HEK293 (cell line): ENCODE data around the gene MAP1B.

Experiments used
- CTCF ChIA-PET: fragments of 350-600 bp; formaldehyde crosslinking; extraction: SDS; loops from one replicate; lab custom pipeline; 2021; ENCODE audit warnings: antibody characterized with exemption; lab: Yijun Ruan, JAX
- POLR2A ChIA-PET: fragments of 300-600 bp; formaldehyde crosslinking; extraction: SDS; loops from one replicate; lab custom pipeline; 2020; ENCODE audit warnings: antibody characterized with exemption, inconsistent platforms; lab: Yijun Ruan, JAX
- H3K27ac ChIP-seq: fragments of 200-500 bp; sonication (Bioruptor generic); 2 replicates; pipeline ENCODE4 v1.5.1; 2014; ENCODE audit warnings: low read depth, low read length, control low read depth, inconsistent platforms; ENCODE audit errors: extremely low read depth
- H3K36me3 ChIP-seq, 2 experiments: fragments of 200-500 bp in 1 of 2; sonication (Bioruptor generic) in 1 of 2; 1 replicate in 1 of 2; 2 replicates in 1 of 2; pipeline ENCODE4 v1.5.1; 2014 to 2017; ENCODE audit warnings: inconsistent platforms in 2 of 2, low read length in 2 of 2; ENCODE audit not compliant: control insufficient read depth in 2 of 2, insufficient read depth in 1 of 2
- H3K4me1 ChIP-seq: fragments of 200-500 bp; sonication (Bioruptor generic); 2 replicates; pipeline ENCODE4 v1.5.1; 2014; ENCODE audit warnings: mild to moderate bottlenecking, low read length, inconsistent platforms; ENCODE audit not compliant: control insufficient read depth, insufficient read depth
- H3K4me3 ChIP-seq: 2 replicates; pipeline ENCODE4 v1.5.1; 2011; ENCODE audit warnings: low read depth, mild to moderate bottlenecking, control low read depth, low read length, moderate library complexity
- H3K9me3 ChIP-seq: fragments of 200-500 bp; sonication (Bioruptor generic); 2 replicates; pipeline ENCODE4 v1.5.1; 2014; ENCODE audit warnings: low read depth, low read length, inconsistent platforms; ENCODE audit not compliant: control insufficient read depth, insufficient read depth
- AEBP2 ChIP-seq: fragments of 450-650 bp; formaldehyde crosslinking; IDR thresholded peaks from 2 replicates; pipeline ENCODE4 v1.5.1; 2016; ENCODE audit warnings: missing biosample characterization, missing genetic modification characterization, borderline replicate concordance
- BCL11A ChIP-seq: fragments of 450-650 bp; formaldehyde crosslinking; IDR thresholded peaks from 2 replicates; pipeline ENCODE4 v1.5.1; 2016; ENCODE audit warnings: low read depth, missing biosample characterization, missing genetic modification characterization
- EGR2 ChIP-seq: fragments of 450-650 bp; formaldehyde crosslinking; IDR thresholded peaks from 2 replicates; pipeline ENCODE4 v1.5.1; 2016; ENCODE audit warnings: low read depth, missing biosample characterization, missing genetic modification characterization
- RBAK ChIP-seq: fragments of 450-650 bp; formaldehyde crosslinking; IDR thresholded peaks from 2 replicates; pipeline ENCODE4 v1.5.1; 2016; ENCODE audit warnings: missing biosample characterization, missing genetic modification characterization
- ZIC2 ChIP-seq: fragments of 450-650 bp; formaldehyde crosslinking; IDR thresholded peaks from 2 replicates; pipeline ENCODE4 v1.5.1; 2016; ENCODE audit warnings: missing biosample characterization, missing genetic modification characterization
- ZNF112 ChIP-seq: fragments of 450-650 bp; formaldehyde crosslinking; IDR thresholded peaks from 2 replicates; pipeline ENCODE4 v1.5.0; 2017; ENCODE audit warnings: missing biosample characterization, missing genetic modification characterization
- ZNF175 ChIP-seq: fragments of 450-650 bp; formaldehyde crosslinking; IDR thresholded peaks from 2 replicates; pipeline ENCODE4 v1.5.1; 2016; ENCODE audit warnings: missing biosample characterization, missing genetic modification characterization
- ZNF19 ChIP-seq: fragments of 450-650 bp; formaldehyde crosslinking; IDR thresholded peaks from 2 replicates; pipeline ENCODE4; 2016; ENCODE audit warnings: missing biosample characterization, missing genetic modification characterization, low read depth
- ZNF341 ChIP-seq: fragments of 450-650 bp; formaldehyde crosslinking; IDR thresholded peaks from 2 replicates; pipeline ENCODE4; 2016; ENCODE audit warnings: low read depth, missing biosample characterization, missing genetic modification characterization
- ZNF473 ChIP-seq: fragments of 450-650 bp; formaldehyde crosslinking; IDR thresholded peaks from 2 replicates; pipeline ENCODE4 v1.5.1; 2017; ENCODE audit warnings: missing biosample characterization, missing genetic modification characterization
- ZNF513 ChIP-seq: fragments of 450-650 bp; IDR thresholded peaks from 2 replicates; pipeline ENCODE4 v1.5.1; 2018; ENCODE audit warnings: missing biosample characterization, missing genetic modification characterization
- ZNF664 ChIP-seq: fragments of 450-650 bp; formaldehyde crosslinking; IDR thresholded peaks from 2 replicates; pipeline ENCODE4 v1.5.1; 2016; ENCODE audit warnings: missing biosample characterization, missing genetic modification characterization
- ZNF777 ChIP-seq: fragments of 450-650 bp; formaldehyde crosslinking; IDR thresholded peaks from 2 replicates; pipeline ENCODE4 v1.5.1; 2017; ENCODE audit warnings: missing biosample characterization, missing genetic modification characterization, borderline replicate concordance
- ZNF785 ChIP-seq: fragments of 450-650 bp; formaldehyde crosslinking; IDR thresholded peaks from 2 replicates; pipeline ENCODE4 v1.5.1; 2016; ENCODE audit warnings: missing biosample characterization, missing genetic modification characterization
- TF ChIP-seq, protein P1 (sequence below): fragments of 450-650 bp; formaldehyde crosslinking; IDR thresholded peaks from 2 replicates; pipeline ENCODE4 v1.5.0; 2017; ENCODE audit warnings: missing biosample characterization, missing genetic modification characterization, borderline replicate concordance
- TF ChIP-seq, protein P2 (sequence below): fragments of 450-650 bp; formaldehyde crosslinking; conservative IDR thresholded peaks from 2 replicates; pipeline ENCODE4 v1.5.1; 2016; ENCODE audit warnings: low read depth, missing biosample characterization, missing genetic modification characterization
- TF ChIP-seq, protein P3 (sequence below): fragments of 450-650 bp; formaldehyde crosslinking; IDR thresholded peaks from 2 replicates; pipeline ENCODE4 v1.5.1; 2016; ENCODE audit warnings: missing biosample characterization, missing genetic modification characterization, borderline replicate concordance

MAP1B gene

DNA sequence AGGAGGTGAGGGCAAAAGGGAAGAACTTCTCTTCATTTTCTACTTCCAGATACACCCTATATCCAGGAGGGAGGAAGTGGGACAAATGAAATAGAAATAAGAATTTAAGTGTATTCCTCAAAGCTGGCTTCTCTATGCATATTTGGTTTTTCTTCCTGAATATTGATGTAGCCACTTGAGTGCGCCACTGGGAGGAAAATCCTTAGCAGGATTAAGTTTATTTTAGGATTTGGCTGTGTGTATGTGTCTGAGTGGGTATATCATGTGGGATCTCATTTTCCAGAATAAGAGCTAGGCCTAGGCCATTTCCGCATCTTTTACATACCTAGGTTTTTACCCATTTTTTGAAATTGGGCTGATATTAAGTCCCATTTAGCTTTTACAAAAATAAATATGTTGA, 42.5 kb downstream of the MAP1B start:
- ChIA-PET CTCF (interaction anchor here (0.7 to 1.7 kb wide), 3 partner anchors 12 to 366 kb away, joined by 3 to 6 read pairs (median 3); no protein-coding TSS in a partner anchor), POLR2A (no interaction called here)
- Histone ChIP-seq H3K4me1 (peaks cover 14% of the 10 kb centered on the region), H3K9me3 (no peaks in the 10 kb centered on the region), H3K27ac (no peak overlapping the region), H3K36me3 (peaks cover 0 to 2% of the 10 kb centered on the region in 2 experiments; a peak in 2 of 3 replicates), H3K4me3 (no peak overlapping the region)
- TF ChIP-seq ZNF341 (no peak), BCL11A (tag by site-specific recombination) (no peak), EGR2 (tag by site-specific recombination) (no peak), ZNF175 (tag by site-specific recombination) (no peak), AEBP2 (tag by site-specific recombination) (no peak), ZNF112 (no peak), ZNF785 (tag by site-specific recombination) (no peak), ZIC2 (tag by site-specific recombination) (no peak), ZNF19 (tag by site-specific recombination) (no peak), ZNF473 (no peak), ZNF664 (tag by site-specific recombination) (no peak), ZNF513 (tag by site-specific recombination) (no peak), RBAK (tag by site-specific recombination) (no peak), ZNF777 (no peak)
- TF ChIP-seq, protein P1, sequence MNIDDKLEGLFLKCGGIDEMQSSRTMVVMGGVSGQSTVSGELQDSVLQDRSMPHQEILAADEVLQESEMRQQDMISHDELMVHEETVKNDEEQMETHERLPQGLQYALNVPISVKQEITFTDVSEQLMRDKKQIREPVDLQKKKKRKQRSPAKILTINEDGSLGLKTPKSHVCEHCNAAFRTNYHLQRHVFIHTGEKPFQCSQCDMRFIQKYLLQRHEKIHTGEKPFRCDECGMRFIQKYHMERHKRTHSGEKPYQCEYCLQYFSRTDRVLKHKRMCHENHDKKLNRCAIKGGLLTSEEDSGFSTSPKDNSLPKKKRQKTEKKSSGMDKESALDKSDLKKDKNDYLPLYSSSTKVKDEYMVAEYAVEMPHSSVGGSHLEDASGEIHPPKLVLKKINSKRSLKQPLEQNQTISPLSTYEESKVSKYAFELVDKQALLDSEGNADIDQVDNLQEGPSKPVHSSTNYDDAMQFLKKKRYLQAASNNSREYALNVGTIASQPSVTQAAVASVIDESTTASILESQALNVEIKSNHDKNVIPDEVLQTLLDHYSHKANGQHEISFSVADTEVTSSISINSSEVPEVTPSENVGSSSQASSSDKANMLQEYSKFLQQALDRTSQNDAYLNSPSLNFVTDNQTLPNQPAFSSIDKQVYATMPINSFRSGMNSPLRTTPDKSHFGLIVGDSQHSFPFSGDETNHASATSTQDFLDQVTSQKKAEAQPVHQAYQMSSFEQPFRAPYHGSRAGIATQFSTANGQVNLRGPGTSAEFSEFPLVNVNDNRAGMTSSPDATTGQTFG, result no peak
- TF ChIP-seq, protein P2, sequence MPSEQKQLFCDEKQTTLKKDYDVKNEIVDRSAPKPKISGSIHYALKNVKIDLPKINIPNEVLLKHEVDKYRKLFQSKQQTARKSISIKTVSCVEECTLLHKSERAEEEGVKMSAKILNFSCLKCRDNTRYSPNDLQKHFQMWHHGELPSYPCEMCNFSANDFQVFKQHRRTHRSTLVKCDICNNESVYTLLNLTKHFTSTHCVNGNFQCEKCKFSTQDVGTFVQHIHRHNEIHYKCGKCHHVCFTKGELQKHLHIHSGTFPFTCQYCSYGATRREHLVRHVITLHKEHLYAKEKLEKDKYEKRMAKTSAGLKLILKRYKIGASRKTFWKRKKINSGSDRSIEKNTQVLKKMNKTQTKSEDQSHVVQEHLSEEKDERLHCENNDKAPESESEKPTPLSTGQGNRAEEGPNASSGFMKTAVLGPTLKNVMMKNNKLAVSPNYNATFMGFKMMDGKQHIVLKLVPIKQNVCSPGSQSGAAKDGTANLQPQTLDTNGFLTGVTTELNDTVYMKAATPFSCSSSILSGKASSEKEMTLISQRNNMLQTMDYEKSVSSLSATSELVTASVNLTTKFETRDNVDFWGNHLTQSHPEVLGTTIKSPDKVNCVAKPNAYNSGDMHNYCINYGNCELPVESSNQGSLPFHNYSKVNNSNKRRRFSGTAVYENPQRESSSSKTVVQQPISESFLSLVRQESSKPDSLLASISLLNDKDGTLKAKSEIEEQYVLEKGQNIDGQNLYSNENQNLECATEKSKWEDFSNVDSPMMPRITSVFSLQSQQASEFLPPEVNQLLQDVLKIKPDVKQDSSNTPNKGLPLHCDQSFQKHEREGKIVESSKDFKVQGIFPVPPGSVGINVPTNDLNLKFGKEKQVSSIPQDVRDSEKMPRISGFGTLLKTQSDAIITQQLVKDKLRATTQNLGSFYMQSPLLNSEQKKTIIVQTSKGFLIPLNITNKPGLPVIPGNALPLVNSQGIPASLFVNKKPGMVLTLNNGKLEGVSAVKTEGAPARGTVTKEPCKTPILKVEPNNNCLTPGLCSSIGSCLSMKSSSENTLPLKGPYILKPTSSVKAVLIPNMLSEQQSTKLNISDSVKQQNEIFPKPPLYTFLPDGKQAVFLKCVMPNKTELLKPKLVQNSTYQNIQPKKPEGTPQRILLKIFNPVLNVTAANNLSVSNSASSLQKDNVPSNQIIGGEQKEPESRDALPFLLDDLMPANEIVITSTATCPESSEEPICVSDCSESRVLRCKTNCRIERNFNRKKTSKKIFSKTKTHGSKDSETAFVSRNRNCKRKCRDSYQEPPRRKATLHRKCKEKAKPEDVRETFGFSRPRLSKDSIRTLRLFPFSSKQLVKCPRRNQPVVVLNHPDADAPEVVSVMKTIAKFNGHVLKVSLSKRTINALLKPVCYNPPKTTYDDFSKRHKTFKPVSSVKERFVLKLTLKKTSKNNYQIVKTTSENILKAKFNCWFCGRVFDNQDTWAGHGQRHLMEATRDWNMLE (tag by site-specific recombination), result no peak
- TF ChIP-seq, protein P3, sequence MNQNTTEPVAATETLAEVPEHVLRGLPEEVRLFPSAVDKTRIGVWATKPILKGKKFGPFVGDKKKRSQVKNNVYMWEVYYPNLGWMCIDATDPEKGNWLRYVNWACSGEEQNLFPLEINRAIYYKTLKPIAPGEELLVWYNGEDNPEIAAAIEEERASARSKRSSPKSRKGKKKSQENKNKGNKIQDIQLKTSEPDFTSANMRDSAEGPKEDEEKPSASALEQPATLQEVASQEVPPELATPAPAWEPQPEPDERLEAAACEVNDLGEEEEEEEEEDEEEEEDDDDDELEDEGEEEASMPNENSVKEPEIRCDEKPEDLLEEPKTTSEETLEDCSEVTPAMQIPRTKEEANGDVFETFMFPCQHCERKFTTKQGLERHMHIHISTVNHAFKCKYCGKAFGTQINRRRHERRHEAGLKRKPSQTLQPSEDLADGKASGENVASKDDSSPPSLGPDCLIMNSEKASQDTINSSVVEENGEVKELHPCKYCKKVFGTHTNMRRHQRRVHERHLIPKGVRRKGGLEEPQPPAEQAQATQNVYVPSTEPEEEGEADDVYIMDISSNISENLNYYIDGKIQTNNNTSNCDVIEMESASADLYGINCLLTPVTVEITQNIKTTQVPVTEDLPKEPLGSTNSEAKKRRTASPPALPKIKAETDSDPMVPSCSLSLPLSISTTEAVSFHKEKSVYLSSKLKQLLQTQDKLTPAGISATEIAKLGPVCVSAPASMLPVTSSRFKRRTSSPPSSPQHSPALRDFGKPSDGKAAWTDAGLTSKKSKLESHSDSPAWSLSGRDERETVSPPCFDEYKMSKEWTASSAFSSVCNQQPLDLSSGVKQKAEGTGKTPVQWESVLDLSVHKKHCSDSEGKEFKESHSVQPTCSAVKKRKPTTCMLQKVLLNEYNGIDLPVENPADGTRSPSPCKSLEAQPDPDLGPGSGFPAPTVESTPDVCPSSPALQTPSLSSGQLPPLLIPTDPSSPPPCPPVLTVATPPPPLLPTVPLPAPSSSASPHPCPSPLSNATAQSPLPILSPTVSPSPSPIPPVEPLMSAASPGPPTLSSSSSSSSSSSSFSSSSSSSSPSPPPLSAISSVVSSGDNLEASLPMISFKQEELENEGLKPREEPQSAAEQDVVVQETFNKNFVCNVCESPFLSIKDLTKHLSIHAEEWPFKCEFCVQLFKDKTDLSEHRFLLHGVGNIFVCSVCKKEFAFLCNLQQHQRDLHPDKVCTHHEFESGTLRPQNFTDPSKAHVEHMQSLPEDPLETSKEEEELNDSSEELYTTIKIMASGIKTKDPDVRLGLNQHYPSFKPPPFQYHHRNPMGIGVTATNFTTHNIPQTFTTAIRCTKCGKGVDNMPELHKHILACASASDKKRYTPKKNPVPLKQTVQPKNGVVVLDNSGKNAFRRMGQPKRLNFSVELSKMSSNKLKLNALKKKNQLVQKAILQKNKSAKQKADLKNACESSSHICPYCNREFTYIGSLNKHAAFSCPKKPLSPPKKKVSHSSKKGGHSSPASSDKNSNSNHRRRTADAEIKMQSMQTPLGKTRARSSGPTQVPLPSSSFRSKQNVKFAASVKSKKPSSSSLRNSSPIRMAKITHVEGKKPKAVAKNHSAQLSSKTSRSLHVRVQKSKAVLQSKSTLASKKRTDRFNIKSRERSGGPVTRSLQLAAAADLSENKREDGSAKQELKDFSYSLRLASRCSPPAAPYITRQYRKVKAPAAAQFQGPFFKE (tag by site-specific recombination), result no peak
